Naive thymus-derived CD4-positive, alpha-beta T cell (primary cell): ENCODE results near the gene SH3D19. TPM values are rescaled to one million over a fixed set of nuclear protein-coding genes. Genes with fewer than 3 reads are reported as not detected.

ENCODE experiments used
- ATAC-seq: fragments of 150-1000 bp; cut with Tn5 transposase; 2 replicates; pipeline ENCODE4 v1.10.0; 2021; ENCODE audit warnings: mild to moderate bottlenecking, moderate library complexity
- CTCF ChIA-PET: fragments of 350-600 bp; sonication (Branson Sonifier 250); formaldehyde crosslinking; loops from one replicate; lab custom pipeline; 2021; ENCODE audit warnings: antibody characterized with exemption; lab: Charles Lee
- POLR2A ChIA-PET: fragments of 350-600 bp; sonication (Branson Sonifier 250); formaldehyde crosslinking; loops from one replicate; lab custom pipeline; 2021; ENCODE audit warnings: antibody characterized with exemption, inconsistent platforms; lab: Charles Lee
- DNase-seq, 9 donors: peaks; one replicate each; pipeline versions ENCODE4 v3.0.0 to v3.0.0-alpha.2; 2020 to 2022; ENCODE audit warnings: mixed read lengths in 1 of 9
- H3K27ac ChIP-seq: one replicate; pipeline ENCODE4 v1.7.0; 2013; ENCODE audit warnings: mild to moderate bottlenecking, low read depth, low read length, moderate library complexity
- H3K27me3 ChIP-seq, 2 donors: one replicate each; pipeline ENCODE4 v1.7.0; 2013; ENCODE audit warnings: low read length in 2 of 2, mild to moderate bottlenecking in 2 of 2, moderate library complexity in 2 of 2; ENCODE audit not compliant: control insufficient read depth in 2 of 2, insufficient read depth in 2 of 2
- H3K36me3 ChIP-seq, 3 experiments: 1 replicate in 2 of 3; 2 replicates in 1 of 3; pipeline ENCODE4 v1.7.0; 2013; ENCODE audit warnings: low read length in 3 of 3, mild to moderate bottlenecking in 3 of 3, moderate library complexity in 1 of 3; ENCODE audit not compliant: insufficient read depth in 3 of 3, control insufficient read depth in 2 of 3
- H3K4me1 ChIP-seq, 2 donors: one replicate each; pipeline ENCODE4 v1.7.0; 2013; ENCODE audit warnings: low read length in 2 of 2, mild to moderate bottlenecking in 2 of 2, moderate library complexity in 1 of 2; ENCODE audit not compliant: control insufficient read depth in 2 of 2, insufficient read depth in 2 of 2
- H3K4me3 ChIP-seq: 2 replicates; pipeline ENCODE4 v1.7.0; 2013; ENCODE audit warnings: mild to moderate bottlenecking, low read length
- H3K9me3 ChIP-seq, 3 experiments: 1 replicate in 2 of 3; 2 replicates in 1 of 3; pipeline ENCODE4 v1.7.0; 2013; ENCODE audit warnings: low read length in 3 of 3; ENCODE audit not compliant: control insufficient read depth in 2 of 3
- H3K27ac Mint-ChIP-seq, 9 donors: one replicate each; pipeline ENCODE4 v1.8.0; 2020 to 2022; ENCODE audit warnings: mixed read lengths in 9 of 9, mild to moderate bottlenecking in 8 of 9, moderate library complexity in 5 of 9, inconsistent platforms in 2 of 9
- H3K27me3 Mint-ChIP-seq, 5 donors: one replicate each; pipeline ENCODE4 v1.8.0; 2021 to 2022; ENCODE audit warnings: mixed read lengths in 5 of 5, mild to moderate bottlenecking in 1 of 5
- H3K36me3 Mint-ChIP-seq, 5 donors: one replicate each; pipeline ENCODE4 v1.8.0; 2020 to 2022; ENCODE audit warnings: mixed read lengths in 5 of 5, mild to moderate bottlenecking in 3 of 5, inconsistent platforms in 1 of 5
- H3K4me1 Mint-ChIP-seq, 7 donors: one replicate each; pipeline ENCODE4 v1.8.0; 2020 to 2022; ENCODE audit warnings: mixed read lengths in 7 of 7, mild to moderate bottlenecking in 3 of 7, inconsistent platforms in 1 of 7
- H3K4me3 Mint-ChIP-seq, 10 donors: one replicate each; pipeline ENCODE4 v1.8.0; 2020 to 2022; ENCODE audit warnings: mild to moderate bottlenecking in 10 of 10, mixed read lengths in 10 of 10, moderate library complexity in 6 of 10, inconsistent platforms in 2 of 10
- H3K9me3 Mint-ChIP-seq, 11 donors: one replicate each; pipeline ENCODE4 v1.8.0; 2020 to 2022; ENCODE audit warnings: mixed read lengths in 11 of 11, mild to moderate bottlenecking in 4 of 11, inconsistent platforms in 1 of 11, moderate library complexity in 1 of 11
- intact Hi-C, 2 donors: fragments of 100-400 bp; cut with micrococcal nuclease; formaldehyde crosslinking; loops; one replicate each; pipeline ENCODE4 v1.15.1; 2023
- polyA plus RNA-seq, 2 donors: library from polyadenylated mRNA; unstranded; fragments of 300-500 nt; fragmentation: Illumina TruSeq; gene quantifications; one replicate each; pipeline ENCODE4 v1.2.3, GENCODE V29; 2021
- total RNA-seq, 6 experiments: library from RNA in 5 of 6; stranded (reverse) in 5 of 6; gene quantifications; 1 replicate in 5 of 6; 2 replicates in 1 of 6; pipeline ENCODE4 v1.2.3 and lab custom pipeline; 2021 to 2026

SH3D19 gene
- total and polyA plus RNA-seq, 7 experiments from 2014 or later: 0.66 to 1.8 (median 1.0) TPM; not detected in 2

DNA sequence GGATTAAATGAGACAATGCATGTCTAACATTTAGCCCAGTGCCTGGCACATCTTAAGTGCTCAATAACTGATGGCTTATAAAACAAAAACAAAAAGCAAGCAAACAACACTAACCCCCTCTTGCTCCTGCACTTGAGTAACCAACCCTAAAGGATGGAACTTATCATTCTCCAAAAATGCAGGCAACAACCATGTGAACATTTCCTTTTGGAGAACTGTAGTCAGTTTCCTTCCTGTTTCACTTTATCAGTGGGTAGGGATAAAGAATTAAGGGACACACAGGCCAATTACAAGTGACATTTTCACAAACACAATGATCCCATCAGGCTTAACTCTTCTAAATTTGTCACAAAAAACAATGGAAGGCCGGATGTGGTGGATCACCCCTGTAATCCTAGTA, 195.6 kb downstream of the SH3D19 start:
- no peak for ATAC-seq
- intact Hi-C loops: no loop called here
- H3K4me3 ChIP-seq: no peak overlapping the region
- no peaks in the 10 kb centered on the region for H3K9me3 ChIP-seq
- Mint-ChIP-seq H3K27me3 (peaks cover 0 to 9% (median 0%) of the 10 kb centered on the region in 5 donors), H3K9me3 (no peaks in the 10 kb centered on the region), H3K36me3 (no peaks in the 10 kb centered on the region), H3K4me3 (no peak overlapping the region), H3K27ac (no peak overlapping the region), H3K4me1 (no peaks in the 10 kb centered on the region)
- H3K4me1 ChIP-seq: no peaks in the 10 kb centered on the region
- POLR2A ChIA-PET: no interaction called here
- CTCF ChIA-PET: no interaction called here
- no peaks in the 10 kb centered on the region for H3K27me3 ChIP-seq
- no peak overlapping the region for H3K27ac ChIP-seq
- no peaks in the 10 kb centered on the region for H3K36me3 ChIP-seq
- no peak for DNase-seq

- peaks cover 0 to 5% (median 0%) of the 10 kb centered on the region in 5 donors for H3K36me3 Mint-ChIP-seq
- H3K4me3 Mint-ChIP-seq: no peak overlapping the region
- peak overlapping the region in 1 of 9 donors; percentile 59 for H3K27ac Mint-ChIP-seq
- H3K27me3 ChIP-seq: no peaks in the 10 kb centered on the region
- intact Hi-C loops: loop anchor here (1.0 to 10.0 kb wide), 9 partner anchors 245 to 1968 kb away; partner anchors contain the start of gene GATB (in 1 of the 2)
- ChIA-PET POLR2A (interaction anchor here (0.9 kb wide), 1 partner anchor 17 kb away, joined by 5 read pairs; no protein-coding TSS in a partner anchor), CTCF (interaction anchor here (0.5 to 1.5 kb wide), 5 partner anchors 28 to 1711 kb away, joined by 3 to 4 read pairs (median 3); no protein-coding TSS in a partner anchor)
- no peaks in the 10 kb centered on the region for H3K9me3 ChIP-seq
- H3K27ac ChIP-seq: no peak overlapping the region
- H3K4me1 ChIP-seq: no peaks in the 10 kb centered on the region
- DNase-seq: peak in 8 of 9 donors; percentile 22 to 63 (median 54)
- H3K36me3 ChIP-seq: peaks cover 0 to 4% (median 0%) of the 10 kb centered on the region in 3 experiments
- no peak overlapping the region for H3K4me3 ChIP-seq
- H3K9me3 Mint-ChIP-seq: peaks cover 0 to 3% (median 0%) of the 10 kb centered on the region in 11 donors
- peak; percentile 86 for ATAC-seq
- H3K27me3 Mint-ChIP-seq: no peaks in the 10 kb centered on the region
- H3K4me1 Mint-ChIP-seq: peaks cover 0 to 8% (median 6%) of the 10 kb centered on the region in 7 donors
Observed at GRCh38 chr4:151117371-151117962, 207.9 kb downstream of the SH3D19 start.

GRCh38 chr4:151114986-151115385, 210.4 kb downstream of the SH3D19 start:
- Histone ChIP-seq H3K4me1 (no peaks in the 10 kb centered on the region), H3K4me3 (no peak overlapping the region), H3K9me3 (no peaks in the 10 kb centered on the region), H3K36me3 (peaks cover 0 to 6% (median 4%) of the 10 kb centered on the region in 3 experiments), H3K27ac (no peak overlapping the region), H3K27me3 (no peaks in the 10 kb centered on the region)
- Mint-ChIP-seq H3K4me1 (peaks cover 0 to 5% (median 4%) of the 10 kb centered on the region in 7 donors), H3K27me3 (no peaks in the 10 kb centered on the region), H3K27ac (no peak overlapping the region), H3K36me3 (peaks cover 0 to 2% (median 0%) of the 10 kb centered on the region in 5 donors), H3K4me3 (no peak overlapping the region), H3K9me3 (no peaks in the 10 kb centered on the region)
- POLR2A ChIA-PET: no interaction called here
- ATAC-seq (no peak), DNase-seq (no peak)
- CTCF ChIA-PET: no interaction called here
- intact Hi-C loops: loop anchor here (5.0 to 10.0 kb wide), 2 partner anchors 647 to 1270 kb away; partner anchors contain the start of gene GATB (in 1 of the 2)

DNA sequence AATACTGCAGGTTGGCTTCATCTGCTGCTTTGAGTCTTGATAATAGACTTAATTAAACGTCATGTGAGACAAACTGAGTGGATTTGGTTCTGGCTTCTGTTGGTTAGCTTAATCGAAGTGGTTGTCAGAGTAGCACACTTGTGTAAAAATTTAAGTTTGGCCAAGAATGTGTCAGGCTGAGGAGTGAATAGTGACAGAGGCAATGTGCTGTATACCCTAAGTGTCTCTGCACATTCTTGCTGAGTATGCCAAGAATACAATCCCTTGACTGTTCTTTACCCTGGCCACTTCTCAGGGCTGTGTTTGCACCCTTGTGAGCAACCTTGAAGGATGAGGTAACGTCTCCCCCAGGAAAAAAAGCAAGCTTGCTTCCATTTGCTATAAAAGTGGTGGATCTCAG, 211.1 kb downstream of the SH3D19 start:
- H3K9me3 ChIP-seq: no peaks in the 10 kb centered on the region
- Mint-ChIP-seq H3K4me3 (no peak overlapping the region), H3K27me3 (no peaks in the 10 kb centered on the region), H3K36me3 (peaks cover 0 to 2% (median 0%) of the 10 kb centered on the region in 5 donors), H3K27ac (no peak overlapping the region), H3K9me3 (no peaks in the 10 kb centered on the region), H3K4me1 (peaks cover 0 to 5% (median 4%) of the 10 kb centered on the region in 7 donors)
- POLR2A ChIA-PET: no interaction called here
- CTCF ChIA-PET: no interaction called here
- DNase-seq: no peak
- H3K4me3 ChIP-seq: no peak overlapping the region
- intact Hi-C loops: loop anchor here in 1 of 2 donors (10.0 kb wide), 1 partner anchor 1270 kb away; no protein-coding TSS in a partner anchor
- peaks cover 0 to 6% (median 4%) of the 10 kb centered on the region in 3 experiments for H3K36me3 ChIP-seq
- ATAC-seq: no peak
- H3K4me1 ChIP-seq: no peaks in the 10 kb centered on the region
- no peak overlapping the region for H3K27ac ChIP-seq
- no peaks in the 10 kb centered on the region for H3K27me3 ChIP-seq

DNA sequence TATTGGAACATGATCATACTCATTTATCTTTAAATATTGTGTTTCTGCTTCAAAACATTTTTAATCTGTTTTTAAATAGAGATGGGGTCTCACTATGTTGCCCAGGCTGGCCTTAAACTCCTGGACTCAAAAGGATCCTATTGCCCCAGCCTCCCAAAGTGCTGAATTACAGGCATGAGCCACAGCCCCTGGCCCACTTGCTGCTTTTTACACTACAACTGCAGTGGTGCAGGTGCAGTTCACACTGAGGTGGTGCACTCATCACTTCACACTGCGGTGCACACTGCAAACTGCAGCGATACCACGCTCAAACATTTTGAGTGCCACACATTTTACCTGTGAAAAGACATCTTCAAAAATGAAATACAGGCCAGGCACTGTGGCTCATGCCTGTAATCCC, 215.2 kb downstream of the SH3D19 start:
- POLR2A ChIA-PET: interaction anchor here (0.6 to 0.8 kb wide), 2 partner anchors 10 to 14 kb away, joined by 3 to 4 read pairs; no protein-coding TSS in a partner anchor
- intact Hi-C loops: loop anchor here in 1 of 2 donors (10.0 kb wide), 1 partner anchor 1275 kb away; no protein-coding TSS in a partner anchor
- ATAC-seq: no peak
- DNase-seq: no peak
- H3K9me3 Mint-ChIP-seq: no peaks in the 10 kb centered on the region
- no peak overlapping the region for H3K27ac ChIP-seq
- H3K36me3 ChIP-seq: peaks cover 0 to 37% (median 9%) of the 10 kb centered on the region in 3 experiments
- no peaks in the 10 kb centered on the region for H3K27me3 Mint-ChIP-seq
- no peak overlapping the region for H3K4me3 ChIP-seq
- H3K27me3 ChIP-seq: no peaks in the 10 kb centered on the region
- H3K4me1 Mint-ChIP-seq: peaks cover 0 to 13% (median 3%) of the 10 kb centered on the region in 7 donors
- no peaks in the 10 kb centered on the region for H3K9me3 ChIP-seq
- CTCF ChIA-PET: interaction anchor here (1.1 kb wide), 1 partner anchor 10 kb away, joined by 4 read pairs; no protein-coding TSS in a partner anchor
- H3K27ac Mint-ChIP-seq: no peak overlapping the region
- H3K4me3 Mint-ChIP-seq: no peak overlapping the region
- peaks cover 0 to 16% (median 14%) of the 10 kb centered on the region in 5 donors for H3K36me3 Mint-ChIP-seq
- H3K4me1 ChIP-seq: no peaks in the 10 kb centered on the region

DNA sequence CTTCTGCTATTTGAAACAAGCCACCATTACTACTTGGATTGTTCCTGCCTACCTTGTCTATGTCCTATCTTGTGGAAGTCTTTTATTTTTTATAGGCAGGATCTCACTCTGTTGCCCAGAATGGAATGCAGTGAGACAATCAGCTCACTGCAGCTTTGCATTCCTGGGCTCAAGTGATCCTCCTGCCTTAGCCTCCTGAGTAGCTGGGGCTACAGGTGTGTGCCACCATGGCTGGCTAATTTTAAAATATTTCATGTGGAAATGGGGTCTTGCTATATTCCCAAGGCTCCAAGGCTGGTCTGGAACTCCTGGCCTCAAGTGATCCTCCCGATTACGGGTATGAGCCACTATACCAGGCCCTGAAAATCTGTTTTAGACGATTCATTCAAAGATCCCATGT, 218.3 kb downstream of the SH3D19 start:
- Mint-ChIP-seq H3K27me3 (no peaks in the 10 kb centered on the region), H3K27ac (peak overlapping the region in 3 of 9 donors; percentile 8 to 55 (median 22)), H3K4me1 (peaks cover 8 to 21% (median 15%) of the 10 kb centered on the region in 7 donors), H3K36me3 (peaks cover 0 to 31% (median 20%) of the 10 kb centered on the region in 5 donors), H3K4me3 (no peak overlapping the region), H3K9me3 (no peaks in the 10 kb centered on the region)
- H3K27ac ChIP-seq: no peak overlapping the region
- peaks cover 0 to 4% of the 10 kb centered on the region in 2 donors for H3K4me1 ChIP-seq
- no peak overlapping the region for H3K4me3 ChIP-seq
- ChIA-PET POLR2A (no interaction called here), CTCF (no interaction called here)
- H3K9me3 ChIP-seq: no peaks in the 10 kb centered on the region
- no peaks in the 10 kb centered on the region for H3K27me3 ChIP-seq
- DNase-seq (no peak), ATAC-seq (no peak)
- intact Hi-C loops: loop anchor here in 1 of 2 donors (10.0 kb wide), 1 partner anchor 908 kb away; no protein-coding TSS in a partner anchor
- H3K36me3 ChIP-seq: peaks cover 0 to 63% (median 30%) of the 10 kb centered on the region in 3 experiments
